ENCODE results near the gene ZNF586.
A peak's percentile ranks its signal among the peaks of the same experiment; 100 is the strongest.
"Not testable (repeated sequence)": the region's sequence is repeated elsewhere in the genome, so short reads cannot be mapped to it uniquely, and the experiment has no call there.

The ZNF586 gene

GRCh38 chr19:57771417-57771816 is 1.9 kb downstream of the ZNF586 start:
- Mint-ChIP-seq H3K27ac (ENCODE audit: low read depth) (peak overlapping the region; percentile 67), H3K36me3 (ENCODE audit: insufficient read depth) (peaks cover 33% of the 10 kb centered on the region), H3K4me3 (peak overlapping the region; percentile 24), H3K27me3 (no peaks in the 10 kb centered on the region), H3K9me3 (peaks cover 28% of the 10 kb centered on the region), H3K4me1 (peaks cover 35% of the 10 kb centered on the region)
- no peak for DNase-seq (ENCODE audit: low spot score in 2 of 2)
- no peak for ATAC-seq (replicated peaks; ENCODE audit: extremely low read depth, poor library complexity, severe bottlenecking)

- no peaks in the 10 kb centered on the region for H3K27me3 Mint-ChIP-seq
- H3K4me3 Mint-ChIP-seq = no peak overlapping the region
- no peak for DNase-seq (ENCODE audit: low spot score in 2 of 2)
- peak overlapping the region; percentile 77 for H3K27ac Mint-ChIP-seq (ENCODE audit: low read depth)
- H3K4me1 Mint-ChIP-seq = peaks cover 35% of the 10 kb centered on the region
- H3K36me3 Mint-ChIP-seq (ENCODE audit: insufficient read depth) = peaks cover 49% of the 10 kb centered on the region
- ATAC-seq (replicated peaks; ENCODE audit: extremely low read depth, poor library complexity, severe bottlenecking) = no peak
- peaks cover 43% of the 10 kb centered on the region for H3K9me3 Mint-ChIP-seq
These were observed 4.0 kb downstream of the ZNF586 start for GRCh38 chr19:57773488-57773887.

- peaks cover 57% of the 10 kb centered on the region for H3K36me3 Mint-ChIP-seq (ENCODE audit: insufficient read depth)
- peaks cover 40% of the 10 kb centered on the region for H3K9me3 Mint-ChIP-seq
- no peak for DNase-seq (ENCODE audit: low spot score in 2 of 2)
- peaks cover 18% of the 10 kb centered on the region for H3K4me1 Mint-ChIP-seq
- ATAC-seq (replicated peaks; ENCODE audit: extremely low read depth, poor library complexity, severe bottlenecking) = no peak
- peak overlapping the region; percentile 31 for H3K4me3 Mint-ChIP-seq
- H3K27me3 Mint-ChIP-seq = no peaks in the 10 kb centered on the region
- H3K27ac Mint-ChIP-seq (ENCODE audit: low read depth) = no peak overlapping the region
These were observed 7.4 kb downstream of the ZNF586 start for GRCh38 chr19:57776764-57777296.

- H3K9me3 Mint-ChIP-seq = peaks cover 35% of the 10 kb centered on the region
- no peak overlapping the region for H3K27ac Mint-ChIP-seq (ENCODE audit: low read depth)
- no peaks in the 10 kb centered on the region for H3K27me3 Mint-ChIP-seq
- peaks cover 12% of the 10 kb centered on the region for H3K4me1 Mint-ChIP-seq
- no peak for DNase-seq (ENCODE audit: low spot score in 2 of 2)
- peaks cover 55% of the 10 kb centered on the region for H3K36me3 Mint-ChIP-seq (ENCODE audit: insufficient read depth)
- no peak overlapping the region for H3K4me3 Mint-ChIP-seq
- no peak for ATAC-seq (replicated peaks; ENCODE audit: extremely low read depth, poor library complexity, severe bottlenecking)
These were observed 8.9 kb downstream of the ZNF586 start for GRCh38 chr19:57778336-57778735.

GRCh38 chr19:57779220-57779845 is 9.9 kb downstream of the ZNF586 start:
- Mint-ChIP-seq H3K27me3 (no peaks in the 10 kb centered on the region), H3K27ac (ENCODE audit: low read depth) (no peak overlapping the region), H3K9me3 (peaks cover 30% of the 10 kb centered on the region)

GRCh38 chr19:57786286-57786685 is 16.8 kb downstream of the ZNF586 start:
- DNase-seq (ENCODE audit: low spot score in 2 of 2) (no peak), ATAC-seq (replicated peaks; ENCODE audit: extremely low read depth, poor library complexity, severe bottlenecking) (no peak)
- Mint-ChIP-seq H3K9me3 (peaks cover 23% of the 10 kb centered on the region), H3K4me1 (peaks cover 17% of the 10 kb centered on the region), H3K36me3 (ENCODE audit: insufficient read depth) (peaks cover 11% of the 10 kb centered on the region), H3K4me3 (no peak overlapping the region), H3K27ac (ENCODE audit: low read depth) (peak overlapping the region; percentile 51), H3K27me3 (no peaks in the 10 kb centered on the region)

More at GRCh38 chr19:57779220-57779845, 9.9 kb downstream of the ZNF586 start:
- Mint-ChIP-seq H3K4me3 (no peak overlapping the region), H3K36me3 (ENCODE audit: insufficient read depth) (peaks cover 51% of the 10 kb centered on the region), H3K4me1 (peaks cover 7% of the 10 kb centered on the region)
- ATAC-seq (replicated peaks; ENCODE audit: extremely low read depth, poor library complexity, severe bottlenecking) = no peak
- DNase-seq (ENCODE audit: low spot score in 2 of 2) = no peak

GRCh38 chr19:57786906-57787305 is 17.4 kb downstream of the ZNF586 start:
- ATAC-seq (replicated peaks; ENCODE audit: extremely low read depth, poor library complexity, severe bottlenecking) (no peak), DNase-seq (ENCODE audit: low spot score in 2 of 2) (no peak)
- no peaks in the 10 kb centered on the region for H3K27me3 Mint-ChIP-seq
- peaks cover 23% of the 10 kb centered on the region for H3K9me3 Mint-ChIP-seq
- H3K27ac Mint-ChIP-seq (ENCODE audit: low read depth) = peak overlapping the region; percentile 51
- H3K4me3 Mint-ChIP-seq = no peak overlapping the region
- peaks cover 13% of the 10 kb centered on the region for H3K36me3 Mint-ChIP-seq (ENCODE audit: insufficient read depth)
- peaks cover 17% of the 10 kb centered on the region for H3K4me1 Mint-ChIP-seq

GRCh38 chr19:57788114-57788692 is 18.7 kb downstream of the ZNF586 start:
- DNase-seq (ENCODE audit: low spot score in 2 of 2) = no peak
- H3K4me1 Mint-ChIP-seq = peaks cover 17% of the 10 kb centered on the region
- peak overlapping the region; percentile 20 for H3K27ac Mint-ChIP-seq (ENCODE audit: low read depth)
- H3K9me3 Mint-ChIP-seq = peaks cover 23% of the 10 kb centered on the region
- peaks cover 9% of the 10 kb centered on the region for H3K36me3 Mint-ChIP-seq (ENCODE audit: insufficient read depth)
- no peak overlapping the region for H3K4me3 Mint-ChIP-seq
- no peak for ATAC-seq (replicated peaks; ENCODE audit: extremely low read depth, poor library complexity, severe bottlenecking)
- H3K27me3 Mint-ChIP-seq = no peaks in the 10 kb centered on the region

GRCh38 chr19:57789288-57789687 is 19.8 kb downstream of the ZNF586 start:
- Mint-ChIP-seq H3K36me3 (ENCODE audit: insufficient read depth) (peaks cover 14% of the 10 kb centered on the region), H3K4me3 (no peak overlapping the region), H3K27ac (ENCODE audit: low read depth) (no peak overlapping the region), H3K4me1 (peaks cover 17% of the 10 kb centered on the region), H3K27me3 (no peaks in the 10 kb centered on the region), H3K9me3 (peaks cover 23% of the 10 kb centered on the region)
- DNase-seq (ENCODE audit: low spot score in 2 of 2) (no peak), ATAC-seq (replicated peaks; ENCODE audit: extremely low read depth, poor library complexity, severe bottlenecking) (no peak)

GRCh38 chr19:57796580-57796979 is 27.1 kb downstream of the ZNF586 start:
- not testable (repeated sequence) for H3K27ac Mint-ChIP-seq (ENCODE audit: low read depth); H3K27me3 Mint-ChIP-seq; H3K9me3 Mint-ChIP-seq; ATAC-seq (replicated peaks; ENCODE audit: extremely low read depth, poor library complexity, severe bottlenecking); H3K4me3 Mint-ChIP-seq; H3K4me1 Mint-ChIP-seq; DNase-seq (ENCODE audit: low spot score in 2 of 2)
- H3K36me3 Mint-ChIP-seq (ENCODE audit: insufficient read depth) = peaks cover 16% of the 10 kb centered on the region

- H3K9me3 Mint-ChIP-seq = no peaks in the 10 kb centered on the region
- H3K4me3 Mint-ChIP-seq = no peak overlapping the region
- H3K36me3 Mint-ChIP-seq (ENCODE audit: insufficient read depth) = peaks cover 20% of the 10 kb centered on the region
- ATAC-seq (replicated peaks; ENCODE audit: extremely low read depth, poor library complexity, severe bottlenecking) (no peak), DNase-seq (ENCODE audit: low spot score in 2 of 2) (no peak)
- no peak overlapping the region for H3K27ac Mint-ChIP-seq (ENCODE audit: low read depth)
- no peaks in the 10 kb centered on the region for H3K27me3 Mint-ChIP-seq
- H3K4me1 Mint-ChIP-seq = peaks cover 27% of the 10 kb centered on the region
These were observed 31.2 kb downstream of the ZNF586 start for GRCh38 chr19:57800696-57801095.

- no peak overlapping the region for H3K4me3 Mint-ChIP-seq
- no peaks in the 10 kb centered on the region for H3K9me3 Mint-ChIP-seq
- no peaks in the 10 kb centered on the region for H3K27me3 Mint-ChIP-seq
These were observed 32.8 kb downstream of the ZNF586 start for GRCh38 chr19:57802269-57802668.

GRCh38 chr19:57803265-57803593 is 33.8 kb downstream of the ZNF586 start:
- no peaks in the 10 kb centered on the region for H3K27me3 Mint-ChIP-seq
- peak overlapping the region; percentile 63 for H3K4me3 Mint-ChIP-seq
- H3K36me3 Mint-ChIP-seq (ENCODE audit: insufficient read depth) = peaks cover 27% of the 10 kb centered on the region
- peaks cover 32% of the 10 kb centered on the region for H3K4me1 Mint-ChIP-seq
- H3K27ac Mint-ChIP-seq (ENCODE audit: low read depth) = peak overlapping the region; percentile 69
- no peaks in the 10 kb centered on the region for H3K9me3 Mint-ChIP-seq
- ATAC-seq (replicated peaks; ENCODE audit: extremely low read depth, poor library complexity, severe bottlenecking) (no peak), DNase-seq (ENCODE audit: low spot score in 2 of 2) (no peak)

More at GRCh38 chr19:57802269-57802668, 32.8 kb downstream of the ZNF586 start:
- peaks cover 27% of the 10 kb centered on the region for H3K4me1 Mint-ChIP-seq
- H3K36me3 Mint-ChIP-seq (ENCODE audit: insufficient read depth) = peaks cover 22% of the 10 kb centered on the region
- no peak for DNase-seq (ENCODE audit: low spot score in 2 of 2)
- no peak for ATAC-seq (replicated peaks; ENCODE audit: extremely low read depth, poor library complexity, severe bottlenecking)
- no peak overlapping the region for H3K27ac Mint-ChIP-seq (ENCODE audit: low read depth)

Measured in central memory CD8-positive, alpha-beta T cell (primary cell).